GM21447 (cell line): ENCODE results near the gene CPNE4.
"Not testable (repeated sequence)": the region's sequence is repeated elsewhere in the genome, so short reads cannot be mapped to it uniquely, and the experiment has no call there.

Experiments used
- ATAC-seq: cut with Tn5 transposase; IDR thresholded peaks from one replicate; pipeline ENCODE4 v1.9.1; 2021; ENCODE audit not compliant: unreplicated experiment

CPNE4 gene

DNA sequence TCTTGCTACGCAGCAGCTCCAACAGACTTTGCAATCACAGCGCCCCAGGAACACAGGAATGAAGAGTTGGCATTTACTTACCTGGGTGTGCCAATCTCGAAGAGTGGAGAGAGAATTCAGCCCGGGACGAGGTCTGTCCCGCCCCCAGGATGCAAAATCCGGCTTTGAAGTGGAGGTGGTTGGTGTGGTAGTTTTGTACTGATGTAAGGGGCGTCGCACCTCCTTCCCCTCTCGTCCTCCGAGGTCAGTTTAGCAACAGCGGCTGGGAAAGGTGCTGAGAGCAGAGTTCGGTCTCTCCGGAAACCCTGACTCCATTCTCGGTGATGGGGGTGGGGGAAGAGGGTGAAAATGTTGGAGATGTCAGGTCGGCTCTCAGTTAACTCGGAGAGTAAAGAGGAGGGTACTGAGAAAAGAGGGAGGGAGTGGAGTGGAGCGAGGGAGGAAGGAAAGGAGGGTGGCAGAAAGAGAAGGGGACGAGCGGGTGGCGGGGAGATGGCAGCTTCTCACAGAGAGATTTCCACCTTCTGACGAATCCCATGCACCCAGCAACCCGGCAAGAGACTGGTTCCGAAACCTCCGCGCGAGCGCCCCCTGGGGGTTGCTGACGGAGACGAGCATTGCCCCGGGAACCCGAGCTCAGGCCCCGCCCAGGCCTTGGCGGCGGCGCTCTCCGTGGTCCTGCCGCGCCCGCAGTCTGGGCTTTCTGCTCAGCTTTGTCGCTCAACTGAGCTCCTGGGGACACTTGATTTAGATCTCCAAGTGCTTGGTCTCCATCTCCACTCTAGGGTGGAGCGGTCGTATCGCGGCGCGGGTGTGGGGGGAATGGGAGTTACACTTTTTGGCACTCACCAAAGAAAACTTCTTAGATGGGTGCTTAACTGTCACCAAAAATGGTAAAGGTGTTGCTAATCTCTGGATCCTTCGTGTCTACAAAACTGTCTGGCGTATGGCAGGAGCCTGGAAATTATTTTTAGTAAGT, at the start of gene CPNE4:
Gene CPNE4, minus strand, starts transcription at position 529 of the 979 bp plus-strand sequence.
- ATAC-seq, result no peak

DNA sequence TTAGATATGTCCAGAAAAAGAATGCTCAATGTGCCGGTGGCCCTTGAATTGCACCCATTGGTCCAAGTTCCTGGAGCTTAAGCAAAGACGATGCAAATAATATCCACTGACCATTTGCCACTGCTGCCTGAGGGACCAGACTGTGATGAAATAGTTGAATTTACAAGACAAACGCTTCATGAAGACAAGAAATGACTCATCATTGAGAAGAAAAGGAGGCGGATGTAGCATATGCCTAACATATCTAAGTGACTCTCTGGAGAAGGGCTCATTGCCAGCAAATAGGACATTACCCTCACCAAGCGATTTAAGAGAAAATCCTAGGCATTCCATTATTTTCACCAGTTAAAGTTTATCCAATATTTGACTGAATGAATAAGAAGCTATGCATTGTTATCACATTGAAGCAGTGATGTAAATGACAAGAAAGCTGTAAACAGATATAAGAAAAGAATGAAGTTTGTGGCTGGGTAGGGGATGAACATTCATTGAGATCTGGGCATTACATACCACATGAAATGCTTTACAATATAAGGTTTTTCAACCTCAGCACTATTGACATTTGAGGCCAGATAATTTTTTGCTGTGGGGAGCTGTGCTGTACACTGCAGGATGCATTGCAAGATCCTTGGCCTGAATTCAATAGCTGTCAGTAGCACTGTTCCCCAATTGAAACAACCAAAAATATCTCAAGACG, 48.9 kb upstream of the CPNE4 start:
- ATAC-seq, result no peak

DNA sequence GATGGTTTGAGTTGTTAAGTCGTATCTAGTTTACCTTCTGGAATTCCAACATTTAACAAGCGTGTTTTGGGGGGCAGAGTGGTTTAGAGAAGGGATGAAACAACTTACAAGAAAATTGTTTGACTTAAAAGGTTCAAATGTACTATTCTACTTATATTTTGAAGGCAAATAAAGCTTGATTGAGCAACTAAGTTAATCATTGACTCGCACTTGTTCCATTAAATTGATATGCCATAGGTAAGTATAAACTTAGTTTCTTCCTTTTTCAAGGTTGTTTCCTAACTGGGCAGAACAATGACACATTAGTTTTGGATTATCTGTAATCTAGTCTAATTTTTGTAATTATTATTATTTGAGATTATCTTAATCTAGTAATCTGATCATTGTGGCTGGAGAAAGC, 48.3 kb upstream of the CPNE4 start:
- ATAC-seq, result no peak

DNA sequence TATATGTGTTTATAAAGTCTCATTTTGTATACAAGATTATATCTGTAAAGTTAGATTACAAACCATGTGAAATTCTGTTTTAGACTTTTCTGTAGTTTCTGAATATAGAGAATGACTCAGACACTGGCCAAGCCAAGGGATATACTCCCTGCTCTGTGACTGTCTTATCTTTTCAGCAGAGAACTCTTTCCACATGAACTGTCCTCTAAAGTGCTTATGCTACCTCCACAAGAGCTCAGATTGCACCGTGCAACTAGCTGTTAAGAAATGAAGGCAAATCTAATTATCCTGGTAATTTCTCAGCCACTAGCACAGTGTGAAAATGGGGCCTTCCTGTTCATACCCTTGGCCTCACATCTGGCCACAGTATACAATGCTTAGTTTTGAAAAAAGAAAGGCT, 44.3 kb upstream of the CPNE4 start:
- no peak for ATAC-seq

DNA sequence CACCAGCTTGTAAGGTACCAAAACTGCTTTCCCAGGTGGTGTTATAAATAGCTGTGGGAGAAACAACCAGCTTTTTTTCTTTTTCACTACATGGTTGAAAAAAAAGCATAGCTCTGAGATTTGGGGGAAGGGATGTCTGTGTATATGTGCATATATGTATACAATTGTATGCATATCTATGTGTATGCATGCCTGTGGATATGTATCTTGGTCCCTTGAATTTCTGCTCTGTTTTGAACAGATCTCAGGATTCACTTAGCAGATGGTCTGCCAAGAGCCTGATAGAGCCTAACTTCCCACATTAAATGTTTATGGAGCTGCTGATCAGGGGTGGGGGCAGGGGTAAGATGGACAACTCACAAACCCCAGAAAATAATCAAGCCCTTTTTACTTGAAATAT, 39.0 kb upstream of the CPNE4 start:
- no peak for ATAC-seq

DNA sequence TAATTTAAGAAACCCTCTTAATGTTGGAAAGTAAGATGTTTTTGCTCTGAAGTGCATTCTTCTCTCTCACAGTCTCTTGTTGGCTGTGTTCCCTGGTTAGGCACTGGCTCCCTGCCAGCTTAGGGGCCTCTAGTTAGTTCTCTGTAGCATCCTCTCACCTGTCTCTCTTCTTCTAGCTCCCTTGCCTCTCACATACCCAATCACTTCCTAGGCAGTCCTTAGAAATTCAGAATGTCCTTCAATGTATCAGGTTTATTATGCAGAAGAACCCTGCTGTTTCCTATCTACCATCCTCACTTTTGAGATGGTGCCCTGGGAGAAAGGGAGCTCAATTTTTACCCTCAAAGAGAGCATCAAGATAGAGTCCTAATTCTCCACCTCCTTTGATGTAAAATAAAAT, 36.2 kb upstream of the CPNE4 start:
- ATAC-seq, result no peak

DNA sequence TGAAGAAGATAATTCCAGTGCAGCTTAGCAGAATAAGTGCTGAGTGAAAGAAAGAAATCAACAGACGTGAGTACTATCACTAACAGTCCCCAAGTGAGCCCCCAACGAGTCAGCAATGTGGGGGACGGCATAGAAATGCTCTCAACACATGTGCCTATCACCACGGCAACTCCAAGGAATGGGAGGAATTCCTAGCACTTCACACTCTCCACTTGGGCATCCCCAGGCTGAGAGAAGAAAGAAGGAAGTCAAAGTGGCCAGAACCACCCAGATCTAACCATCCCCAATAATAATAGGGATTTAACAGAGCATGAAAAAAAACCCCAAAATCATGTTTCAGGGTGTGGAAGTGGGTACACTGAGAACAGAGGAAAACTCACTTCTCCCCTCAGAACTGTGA, 29.3 kb upstream of the CPNE4 start:
- ATAC-seq, result no peak

DNA sequence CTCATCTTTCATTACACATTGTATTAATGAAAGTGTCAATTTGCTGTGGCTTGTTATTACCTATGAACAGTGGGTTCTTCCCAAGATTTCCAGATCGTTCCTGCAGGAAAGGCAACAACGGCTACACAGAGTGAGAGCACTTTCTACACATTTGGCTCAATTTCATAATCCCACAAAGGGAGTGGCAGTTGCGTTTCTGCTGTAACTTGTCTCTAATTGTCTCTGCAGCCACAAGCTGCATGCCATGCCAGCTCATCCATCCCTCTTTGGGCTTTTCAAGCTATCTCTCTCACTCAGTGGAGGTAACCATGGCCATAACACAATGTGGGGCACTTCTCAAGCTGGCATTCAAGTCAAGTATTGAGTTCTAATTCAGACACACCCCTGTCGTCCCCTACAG, 27.7 kb upstream of the CPNE4 start:
- no peak for ATAC-seq

DNA sequence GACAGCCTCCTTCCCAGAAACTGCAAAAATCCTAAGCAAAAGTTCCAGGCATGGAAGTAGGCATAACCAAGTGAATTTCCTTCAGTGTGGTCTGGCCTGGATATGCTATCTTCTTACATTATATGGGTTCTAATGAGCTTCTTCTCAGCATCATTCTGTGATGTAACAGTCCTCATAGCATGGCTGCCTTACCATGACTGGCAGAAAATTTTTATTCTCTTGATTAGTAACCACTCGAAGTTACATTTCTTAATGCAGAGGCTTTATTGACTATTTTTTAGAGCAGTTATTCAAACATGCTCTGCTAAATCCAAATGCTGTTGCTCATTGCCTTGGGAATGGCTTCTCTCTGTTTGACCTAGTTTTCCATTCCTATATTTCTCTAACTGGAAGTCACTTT, 21.1 kb upstream of the CPNE4 start:
- no peak for ATAC-seq

DNA sequence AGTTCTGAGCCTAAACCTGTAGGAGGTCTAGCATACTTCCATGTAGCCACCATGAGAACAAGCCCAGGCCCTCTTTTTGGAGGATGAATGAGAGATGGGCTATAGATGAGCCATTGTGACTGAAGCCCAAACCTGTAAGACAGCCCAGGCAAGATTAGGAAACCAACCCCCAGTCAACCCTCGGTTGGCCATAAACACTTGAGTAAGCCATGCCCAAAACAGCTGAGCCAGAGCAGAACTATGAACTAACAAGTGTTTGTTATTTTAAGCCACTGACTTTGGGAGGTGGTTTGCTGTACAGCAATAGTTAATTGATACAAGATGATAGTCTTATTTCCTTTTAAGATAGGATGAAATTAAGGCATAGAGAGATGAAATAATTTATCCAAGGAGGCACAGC, 12.4 kb upstream of the CPNE4 start:
- no peak for ATAC-seq

DNA sequence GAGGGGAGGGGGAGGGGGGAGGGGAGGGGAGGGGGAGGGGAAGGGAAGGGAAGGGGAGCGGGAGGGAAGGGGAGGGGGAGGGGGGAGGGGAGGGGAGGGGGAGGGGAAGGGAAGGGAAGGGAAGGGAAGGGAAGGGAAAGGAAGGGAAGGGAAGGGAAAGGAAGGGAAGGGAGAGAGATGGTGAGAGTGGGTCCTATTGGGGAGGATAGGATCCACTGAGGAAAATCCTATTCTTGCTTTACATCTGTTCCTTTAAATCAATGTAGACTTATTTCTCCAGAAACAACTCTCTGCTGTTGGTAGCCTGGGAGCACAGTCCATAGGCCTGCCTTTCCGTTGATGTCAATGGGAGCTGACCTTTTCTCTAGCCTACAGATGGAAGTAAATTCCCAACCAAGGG, 10.1 kb upstream of the CPNE4 start:
- not testable (repeated sequence) for ATAC-seq

DNA sequence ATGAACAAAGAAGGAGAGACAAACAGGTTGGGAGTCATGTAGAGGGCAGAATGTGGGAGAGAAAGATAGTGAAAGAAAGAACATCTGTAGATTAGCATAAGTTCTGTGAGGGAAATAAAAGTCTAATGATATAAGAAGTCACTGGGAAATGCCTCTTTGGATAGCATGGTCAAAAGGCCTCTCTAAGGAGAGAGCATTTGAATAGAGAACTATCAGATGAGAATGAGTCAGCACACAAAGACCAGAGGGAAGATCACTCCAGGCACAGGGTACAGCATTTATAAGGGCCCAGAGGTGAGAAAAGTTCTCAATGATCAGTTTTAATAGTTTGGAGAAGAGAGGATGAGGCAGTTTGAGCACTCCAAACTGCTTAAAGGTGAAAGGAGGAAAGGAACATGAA, 7.9 kb upstream of the CPNE4 start:
- no peak for ATAC-seq

DNA sequence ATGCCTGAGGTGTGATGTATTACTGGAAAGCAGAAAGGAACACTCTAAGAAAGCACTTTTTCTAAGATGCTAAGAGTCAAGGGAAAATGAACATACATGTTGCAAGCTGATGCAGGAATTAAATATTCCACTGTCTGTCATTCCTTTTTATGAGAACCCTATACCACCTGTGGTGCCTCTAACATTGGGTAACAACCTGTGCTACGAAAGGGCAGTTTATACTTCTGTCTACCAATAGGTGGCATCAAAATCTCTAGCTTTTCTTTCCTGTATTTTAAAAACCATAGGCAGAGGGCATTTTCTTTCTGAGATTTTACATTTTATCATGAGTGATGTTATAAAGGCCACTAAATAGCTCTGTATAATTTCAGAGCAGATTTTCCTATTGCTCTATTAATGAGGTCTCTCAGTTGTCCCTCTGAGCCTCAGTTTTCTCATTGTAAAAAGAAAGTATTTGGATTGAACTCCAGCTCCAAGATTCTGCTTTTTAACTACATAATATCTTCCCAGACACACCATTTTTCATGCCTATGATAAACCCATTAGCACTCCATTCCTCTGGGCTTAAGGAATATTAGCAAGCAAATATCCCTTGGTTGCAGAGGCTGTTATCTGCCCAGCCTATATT, 3.5 kb upstream of the CPNE4 start:
- ATAC-seq, result no peak

DNA sequence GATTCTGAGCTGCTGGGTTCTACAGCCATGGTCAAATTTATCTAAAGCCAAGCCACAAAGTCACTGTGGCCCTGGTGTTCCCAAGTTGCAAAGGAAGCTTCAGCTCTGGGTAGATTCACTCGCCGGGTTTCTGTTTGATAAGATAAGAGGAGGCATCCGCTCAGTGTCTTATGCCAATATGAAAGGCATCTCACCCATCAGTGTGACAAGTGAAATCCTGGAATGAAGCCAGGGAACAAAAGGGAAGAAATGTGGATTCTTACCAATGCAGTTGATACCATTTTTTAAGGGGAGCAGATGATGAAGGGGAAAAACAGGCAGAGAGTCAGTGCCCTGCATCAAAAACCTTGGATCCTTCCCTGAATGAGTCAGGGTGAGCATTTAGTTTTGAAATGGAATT, 2.8 kb upstream of the CPNE4 start:
- no peak for ATAC-seq

DNA sequence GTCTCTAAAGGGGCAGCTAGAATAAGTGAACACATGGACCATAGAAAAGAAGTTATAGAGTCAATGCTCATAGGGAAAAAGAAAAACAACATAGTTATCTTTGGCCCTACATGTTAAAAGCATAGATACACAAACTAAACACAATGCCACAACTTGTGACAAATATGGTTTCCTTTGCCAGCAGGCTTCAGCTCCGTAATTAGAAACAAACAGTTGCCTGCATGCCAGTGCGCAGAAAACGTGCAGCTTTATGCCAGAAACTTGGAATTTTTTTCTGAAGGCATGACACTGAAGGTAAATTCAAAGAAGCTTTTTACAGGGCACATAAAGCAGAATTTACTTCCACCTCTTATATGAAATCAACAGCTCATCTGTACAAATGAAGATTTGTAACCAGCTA, 2.2 kb upstream of the CPNE4 start:
- ATAC-seq, result no peak

DNA sequence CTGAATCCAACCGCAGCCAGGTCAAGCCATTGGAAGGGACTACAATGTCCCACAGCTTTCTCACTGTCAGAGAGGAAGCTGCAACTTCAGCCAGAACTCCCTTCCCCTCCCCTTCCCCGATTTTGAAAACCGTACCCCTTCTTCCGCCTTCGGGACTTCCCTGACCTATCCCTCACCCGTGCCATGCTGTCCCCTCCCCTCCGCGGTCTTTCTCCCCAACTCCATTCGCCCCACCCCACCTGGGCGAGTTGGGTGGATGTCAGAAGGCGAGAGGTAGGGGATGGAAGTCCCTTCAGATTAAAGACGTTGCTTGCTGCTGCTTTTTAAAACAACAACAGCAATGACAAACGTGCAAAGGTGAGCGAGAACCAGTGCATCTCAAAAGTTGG, 723 bp downstream of the CPNE4 start:
- no peak for ATAC-seq

DNA sequence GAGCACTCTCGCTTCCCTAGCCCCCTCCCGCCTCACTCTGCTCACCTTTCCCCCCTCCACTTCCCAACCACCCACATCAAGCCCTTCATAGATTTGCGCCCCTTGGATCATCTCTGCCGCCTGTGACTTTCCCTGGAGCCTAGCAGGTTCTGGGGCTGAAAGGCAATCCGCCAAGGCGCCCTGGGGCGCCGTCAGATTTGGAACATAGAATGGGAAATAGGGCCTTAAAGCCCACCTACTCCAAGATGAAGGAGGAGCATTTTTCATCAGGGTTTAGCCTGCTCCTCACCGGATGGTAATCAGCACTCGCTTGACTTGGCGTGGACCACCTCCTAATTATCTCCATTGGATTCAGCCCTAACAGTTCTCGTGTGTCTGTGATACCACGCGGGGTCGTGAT, 1.3 kb downstream of the CPNE4 start:
- no peak for ATAC-seq

DNA sequence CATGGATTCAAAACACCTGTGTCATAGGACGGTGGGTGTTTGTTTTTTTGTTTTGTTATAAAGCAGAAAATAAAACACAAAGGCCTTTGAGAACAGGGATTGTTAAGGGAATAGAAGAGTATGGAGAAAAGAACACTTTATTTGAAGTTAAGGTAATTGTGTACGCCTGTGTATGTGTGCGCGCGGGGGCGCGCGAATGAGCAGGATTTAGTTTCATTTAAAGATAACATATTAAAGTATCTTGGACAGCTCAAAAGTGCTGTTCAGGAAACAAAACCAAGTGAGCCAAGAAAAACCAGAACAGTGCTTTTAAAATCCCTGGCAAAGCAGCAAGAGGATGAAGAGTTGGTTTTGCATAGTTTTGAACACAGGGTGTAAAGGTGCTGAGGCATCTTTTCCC, 1.9 kb downstream of the CPNE4 start:
- no peak for ATAC-seq

DNA sequence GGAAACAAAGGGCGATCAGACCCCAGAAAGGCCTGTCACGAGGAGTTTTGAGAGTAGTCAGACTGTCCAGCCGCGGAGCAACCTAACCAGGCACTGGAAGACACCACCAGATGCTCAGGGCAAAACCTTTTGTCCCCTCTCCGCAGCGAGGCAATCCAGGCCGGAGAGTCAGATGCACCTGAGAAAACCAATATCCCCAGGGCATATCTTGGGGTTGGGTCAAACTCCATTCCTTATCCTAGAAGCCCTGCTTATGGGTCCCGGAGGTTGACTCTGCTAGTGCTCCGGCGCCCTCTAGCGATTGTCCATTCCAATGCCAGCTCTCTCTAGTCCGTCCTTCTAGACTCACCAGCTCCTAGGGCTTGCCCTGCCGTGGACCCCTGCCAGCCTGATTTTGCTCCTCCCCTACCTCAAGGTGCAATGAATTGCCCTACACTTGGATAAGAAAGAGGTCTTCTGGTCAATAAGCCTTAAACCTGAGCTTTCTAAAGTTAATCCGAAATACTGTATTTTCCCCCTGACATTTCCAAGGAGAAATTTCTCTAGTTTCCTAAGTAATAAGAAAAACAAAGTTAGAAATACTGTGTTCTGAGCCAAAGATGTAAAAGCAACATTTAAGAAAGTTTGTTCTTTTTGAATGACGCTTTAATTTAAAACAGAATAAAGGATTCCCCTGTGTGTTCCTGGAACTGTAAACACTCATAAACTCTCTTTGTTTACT, 5.5 kb downstream of the CPNE4 start:
- peak; percentile 82 for ATAC-seq

DNA sequence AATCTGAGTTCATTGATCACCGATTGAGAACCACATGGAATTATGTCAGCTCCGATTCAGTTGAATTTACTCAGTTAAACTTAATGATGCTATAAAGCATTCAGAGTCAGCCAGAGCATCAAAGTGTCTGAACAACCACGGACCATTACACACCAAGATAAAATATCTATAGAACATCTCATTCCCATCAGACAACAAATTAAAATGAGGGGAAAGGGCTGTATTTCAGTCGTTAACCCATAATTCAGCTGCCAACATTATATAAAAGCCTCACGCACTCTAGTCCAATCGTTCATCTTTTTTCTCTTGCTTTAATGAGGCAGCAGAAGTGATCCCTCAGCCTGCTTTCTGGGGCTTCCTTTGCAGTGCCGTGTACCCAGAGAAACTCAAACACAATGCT, 11.9 kb downstream of the CPNE4 start:
- no peak for ATAC-seq

DNA sequence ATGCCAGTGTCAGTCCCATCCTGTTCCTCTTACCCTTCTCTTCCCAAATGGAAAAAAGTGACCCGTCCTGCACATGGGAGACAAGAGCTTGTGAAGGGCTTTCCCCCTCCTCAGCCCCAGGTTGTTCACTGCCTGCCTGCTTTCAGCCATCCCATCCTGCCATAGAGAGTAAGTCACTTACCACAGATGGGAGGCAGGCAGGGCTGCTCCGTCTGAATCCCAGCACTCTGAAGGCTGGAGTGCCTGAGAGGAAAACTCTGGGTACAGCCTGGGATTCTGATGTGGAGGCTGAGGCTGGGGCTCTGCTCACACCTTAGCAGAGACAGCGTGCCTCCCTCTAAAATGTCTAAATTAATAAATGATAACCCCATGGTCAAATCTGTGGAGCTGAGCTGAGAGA, 14.8 kb downstream of the CPNE4 start:
- no peak for ATAC-seq
